Measurements from ENCODE around the gene TPST2. TPM values are rescaled to one million over a fixed set of nuclear protein-coding genes. Genes with fewer than 3 reads are reported as not detected.

The TPST2 gene
- total and polyA plus RNA-seq, 10 of the 15 experiments (the other 5 are each of a cell fraction or from before 2014, with no cell fraction given) = 6.3 to 33.7 (median 28.4) TPM

GRCh38 chr22:26487996-26488395 is 101.9 kb downstream of the TPST2 start:
- Histone ChIP-seq H3K27me3 (replicated peaks in 1 of 2; ENCODE audit: control insufficient read depth in 2 of 2, insufficient read depth in 2 of 2, low read length in 1 of 2) (no peaks in the 10 kb centered on the region), H3K79me2 (ENCODE audit: control insufficient read depth, insufficient read depth, low read length) (peaks cover 24% of the 10 kb centered on the region), H3K4me2 (ENCODE audit: control insufficient read depth, insufficient read depth) (no peak overlapping the region), H3K27ac (ENCODE audit: control insufficient read depth, insufficient read depth) (no peak overlapping the region), H3K36me3 (ENCODE audit: control insufficient read depth in 2 of 2, insufficient read depth in 2 of 2, low read length in 1 of 2) (peaks cover 12 to 19% of the 10 kb centered on the region in 2 experiments), H3K4me1 (ENCODE audit: control insufficient read depth, insufficient read depth, low read length) (no peaks in the 10 kb centered on the region; the same call in 1 of the 2 replicates), H3K9ac (ENCODE audit: control insufficient read depth, insufficient read depth, low read length) (no peak overlapping the region), H2AFZ (ENCODE audit: control insufficient read depth, low read depth, low read length) (no peak overlapping the region), H3K9me3 (replicated peaks; ENCODE audit: control insufficient read depth, insufficient read depth, low read length) (no peaks in the 10 kb centered on the region), H3K4me3 (no peak overlapping the region), H4K20me1 (ENCODE audit: control insufficient read depth, insufficient read depth) (no peaks in the 10 kb centered on the region)
- RAD21 ChIA-PET (ENCODE audit: unreplicated experiment) = no interaction called here
- no TSS peak for BruUV-seq (replicated peaks)
- no peak for TF ChIP-seq IKZF2 (IDR thresholded peaks at IDR 0.05)
- TF ChIP-seq NFYB (IDR thresholded peaks at IDR 0.05; ENCODE audit: insufficient read depth, low read depth, low read length) = no peak
- TF ChIP-seq ZBED1 (IDR thresholded peaks at IDR 0.05; ENCODE audit: borderline replicate concordance) = no peak
- no peak for TF ChIP-seq RELA (IDR thresholded peaks at IDR 0.05; ENCODE audit: borderline replicate concordance, partially characterized antibody)
- no peak for TF ChIP-seq HDAC2 (IDR thresholded peaks at IDR 0.05)
- intact Hi-C loops (cut with micrococcal nuclease; ENCODE audit: unreplicated experiment) (no loop called here), in situ Hi-C loops (cut with MboI) (no loop called here)
- ATAC-seq (no peak), FAIRE-seq (no peak), DNase-seq (ENCODE audit: low read depth, low spot score) (no peak)
- SMC1A ChIA-PET (ENCODE audit: uncharacterized antibody, unreplicated experiment) = no interaction called here
- POLR2A ChIA-PET = no interaction called here
- CTCF ChIA-PET = no interaction called here
- 52% methylated on average over 3 of the region's 3 CpGs for WGBS (ENCODE audit: insufficient coverage, insufficient replicate concordance, low lambda C conversion rate, missing lambda C conversion rate)

- ChIA-PET SMC1A (ENCODE audit: uncharacterized antibody, unreplicated experiment) (no interaction called here), CTCF (interaction anchor here (0.6 to 5.0 kb wide), 2 partner anchors 16 to 157 kb away, joined by 3 to 29 read pairs; no protein-coding TSS in a partner anchor), POLR2A (interaction anchor here (0.5 kb wide), 1 partner anchor 104 kb away, joined by 3 read pairs; no protein-coding TSS in a partner anchor), RAD21 (ENCODE audit: unreplicated experiment) (no interaction called here)
- intact Hi-C loops (cut with micrococcal nuclease; ENCODE audit: unreplicated experiment) (no loop called here), in situ Hi-C loops (cut with MboI) (no loop called here)
- no peak for ATAC-seq
- H3K9ac ChIP-seq (ENCODE audit: control insufficient read depth, insufficient read depth, low read length) = no peak overlapping the region
- no peak overlapping the region for H3K27ac ChIP-seq (ENCODE audit: control insufficient read depth, insufficient read depth)
- peak overlapping the region; percentile 3; the same call in 1 of the 2 replicates for H3K4me2 ChIP-seq (ENCODE audit: control insufficient read depth, insufficient read depth)
- H3K36me3 ChIP-seq (ENCODE audit: control insufficient read depth in 2 of 2, insufficient read depth in 2 of 2, low read length in 1 of 2) = peaks cover 4 to 10% of the 10 kb centered on the region in 2 experiments
- no peaks in the 10 kb centered on the region for H3K27me3 ChIP-seq (replicated peaks in 1 of 2; ENCODE audit: control insufficient read depth in 2 of 2, insufficient read depth in 2 of 2, low read length in 1 of 2)
- H2AFZ ChIP-seq (ENCODE audit: control insufficient read depth, low read depth, low read length) = no peak overlapping the region
- no peaks in the 10 kb centered on the region for H4K20me1 ChIP-seq (ENCODE audit: control insufficient read depth, insufficient read depth)
- FAIRE-seq = no peak
- 97% methylated on average over 5 of the region's 5 CpGs for WGBS (ENCODE audit: insufficient coverage, insufficient replicate concordance, low lambda C conversion rate, missing lambda C conversion rate)
- no peaks in the 10 kb centered on the region for H3K9me3 ChIP-seq (replicated peaks; ENCODE audit: control insufficient read depth, insufficient read depth, low read length)
- H3K4me3 ChIP-seq = no peak overlapping the region
- DNase-seq (ENCODE audit: low read depth, low spot score) = no peak
- peaks cover 8% of the 10 kb centered on the region for H3K4me1 ChIP-seq (ENCODE audit: control insufficient read depth, insufficient read depth, low read length)
- BruUV-seq (replicated peaks) = no TSS peak
- peaks cover 28% of the 10 kb centered on the region for H3K79me2 ChIP-seq (ENCODE audit: control insufficient read depth, insufficient read depth, low read length)
- TF ChIP-seq SPI1 (IDR thresholded peaks at IDR 0.05; ENCODE audit: borderline replicate concordance, insufficient read depth, low read depth, low read length) (no peak), HDAC2 (IDR thresholded peaks at IDR 0.05) (no peak), HSF1 (IDR thresholded peaks at IDR 0.05; ENCODE audit: low read depth, low read length) (no peak), SMC3 (IDR thresholded peaks at IDR 0.05; ENCODE audit: borderline replicate concordance, low read length) (no peak), POLR2AphosphoS5 (IDR thresholded peaks at IDR 0.05; ENCODE audit: low read length) (no peak), MEF2B (IDR thresholded peaks at IDR 0.05; ENCODE audit: partially characterized antibody, poor library complexity, severe bottlenecking) (no peak), ZNF24 (IDR thresholded peaks at IDR 0.05) (no peak)
These were observed 103.5 kb downstream of the TPST2 start for GRCh38 chr22:26486394-26486793.
